DOHH2 (cell line): Measurements from ENCODE around the gene SHANK3.
"Not testable (repeated sequence)": the region's sequence is repeated elsewhere in the genome, so short reads cannot be mapped to it uniquely, and the experiment has no call there.

Experiments used
- CTCF ChIP-seq: fragments of 200-600 bp; sonication (generic); IDR thresholded peaks from one replicate; pipeline ENCODE4 v1.5.1; 2014; ENCODE audit warnings: antibody characterized with exemption, mild to moderate bottlenecking, low read depth, low read length; ENCODE audit not compliant: poor library complexity, severe bottlenecking
- EZH2phosphoT487 ChIP-seq: fragments of 200-600 bp; sonication (generic); IDR thresholded peaks from 2 replicates; pipeline ENCODE4 v1.6.1; 2017; ENCODE audit warnings: borderline replicate concordance, mild to moderate bottlenecking, antibody characterized with exemption, low read length, moderate library complexity, mixed read lengths

- TF ChIP-seq CTCF, EZH2phosphoT487: not testable (repeated sequence)
Measured at GRCh38 chr22:50659711-50660110, 12.9 kb upstream of the SHANK3 start.
